T-helper 2 cell treated with Interferon-gamma antibody and Interleukin-4, amounts not matched to agents 100 ng/mL and 5 ng/mL, for 36 hours (primary cell): ENCODE measurements around the gene PLCD3. TPM values are rescaled to one million over a fixed set of nuclear protein-coding genes. Genes with fewer than 3 reads are reported as not detected.

Experiments used
- intact Hi-C: fragments of 100-400 bp; cut with micrococcal nuclease; formaldehyde crosslinking; loops from one replicate; pipeline ENCODE4 v1.15.1; 2023
- total RNA-seq: library from RNA; stranded (reverse); gene quantifications from 2 replicates; pipeline ENCODE4 v1.2.3, GENCODE V29; 2022

PLCD3 gene, protein sequence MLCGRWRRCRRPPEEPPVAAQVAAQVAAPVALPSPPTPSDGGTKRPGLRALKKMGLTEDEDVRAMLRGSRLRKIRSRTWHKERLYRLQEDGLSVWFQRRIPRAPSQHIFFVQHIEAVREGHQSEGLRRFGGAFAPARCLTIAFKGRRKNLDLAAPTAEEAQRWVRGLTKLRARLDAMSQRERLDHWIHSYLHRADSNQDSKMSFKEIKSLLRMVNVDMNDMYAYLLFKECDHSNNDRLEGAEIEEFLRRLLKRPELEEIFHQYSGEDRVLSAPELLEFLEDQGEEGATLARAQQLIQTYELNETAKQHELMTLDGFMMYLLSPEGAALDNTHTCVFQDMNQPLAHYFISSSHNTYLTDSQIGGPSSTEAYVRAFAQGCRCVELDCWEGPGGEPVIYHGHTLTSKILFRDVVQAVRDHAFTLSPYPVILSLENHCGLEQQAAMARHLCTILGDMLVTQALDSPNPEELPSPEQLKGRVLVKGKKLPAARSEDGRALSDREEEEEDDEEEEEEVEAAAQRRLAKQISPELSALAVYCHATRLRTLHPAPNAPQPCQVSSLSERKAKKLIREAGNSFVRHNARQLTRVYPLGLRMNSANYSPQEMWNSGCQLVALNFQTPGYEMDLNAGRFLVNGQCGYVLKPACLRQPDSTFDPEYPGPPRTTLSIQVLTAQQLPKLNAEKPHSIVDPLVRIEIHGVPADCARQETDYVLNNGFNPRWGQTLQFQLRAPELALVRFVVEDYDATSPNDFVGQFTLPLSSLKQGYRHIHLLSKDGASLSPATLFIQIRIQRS
- total RNA-seq = 2.6 and 3.5 TPM in 2 replicates

DNA sequence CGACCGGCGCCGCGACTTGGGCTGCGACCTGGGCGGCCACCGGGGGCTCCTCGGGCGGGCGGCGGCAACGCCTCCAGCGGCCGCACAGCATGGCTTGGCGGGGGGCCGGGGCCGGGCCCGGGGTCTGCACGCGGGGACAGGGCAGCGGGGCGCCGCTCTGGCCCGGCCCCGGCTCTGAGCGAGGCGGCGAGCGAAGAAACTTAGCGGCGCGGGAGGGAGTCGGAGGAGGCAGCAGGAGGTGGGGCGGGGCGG lies at the start of gene PLCD3:
Gene PLCD3 (minus strand): TSS at position 196 of the 252 bp plus-strand sequence. CDS start 105 bp downstream, at position 91.
- intact Hi-C loops = loop anchor here (2.0 to 10.0 kb wide), 4 partner anchors 71 to 357 kb away; partner anchors contain the start of genes C1QL1, KIF18B and NMT1

GRCh38 chr17:45177563-45177962 lies 45.2 kb upstream of the PLCD3 start:
- intact Hi-C loops = no loop called here

GRCh38 chr17:45175759-45176115 lies 43.4 kb upstream of the PLCD3 start:
- intact Hi-C loops = no loop called here

GRCh38 chr17:45172541-45173286 lies 40.4 kb upstream of the PLCD3 start:
- intact Hi-C loops = loop anchor here (2.0 kb wide), 1 partner anchor 24 kb away; the partner anchor contains the start of gene HEXIM1

- intact Hi-C loops = loop anchor here (2.0 kb wide), 1 partner anchor 23 kb away; the partner anchor contains the start of gene HEXIM1
Observed at GRCh38 chr17:45172232-45172540, 39.9 kb upstream of the PLCD3 start.

GRCh38 chr17:45171338-45172231 lies 39.3 kb upstream of the PLCD3 start:
- intact Hi-C loops = loop anchor here (2.0 kb wide), 1 partner anchor 23 kb away; the partner anchor contains the start of gene HEXIM1

DNA sequence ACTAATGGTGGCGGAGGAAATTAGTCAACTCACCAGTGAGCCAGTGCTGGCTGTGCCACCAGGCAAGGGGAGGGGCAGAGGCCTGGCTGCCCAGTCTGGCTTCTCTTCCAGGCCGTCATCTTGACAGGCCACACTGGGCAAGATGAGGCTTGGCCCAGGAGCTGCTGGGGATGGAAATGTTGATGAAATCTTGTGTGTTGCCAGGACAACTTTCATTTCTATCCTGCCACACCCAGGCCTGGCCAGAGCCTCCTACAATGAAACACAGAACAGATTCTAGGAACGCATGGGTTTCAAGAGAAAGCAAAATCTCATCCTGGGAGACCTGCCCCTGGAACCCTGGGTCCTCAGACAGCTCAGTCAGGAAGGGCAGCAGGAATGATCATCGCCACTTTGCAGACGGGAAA lies 38.6 kb upstream of the PLCD3 start:
- intact Hi-C loops = no loop called here

GRCh38 chr17:45170280-45170930 lies 38.1 kb upstream of the PLCD3 start:
- intact Hi-C loops = no loop called here

- intact Hi-C loops = no loop called here
Observed at GRCh38 chr17:45168991-45169752, 36.9 kb upstream of the PLCD3 start.

GRCh38 chr17:45164734-45165269 lies 32.5 kb upstream of the PLCD3 start:
- intact Hi-C loops = no loop called here

DNA sequence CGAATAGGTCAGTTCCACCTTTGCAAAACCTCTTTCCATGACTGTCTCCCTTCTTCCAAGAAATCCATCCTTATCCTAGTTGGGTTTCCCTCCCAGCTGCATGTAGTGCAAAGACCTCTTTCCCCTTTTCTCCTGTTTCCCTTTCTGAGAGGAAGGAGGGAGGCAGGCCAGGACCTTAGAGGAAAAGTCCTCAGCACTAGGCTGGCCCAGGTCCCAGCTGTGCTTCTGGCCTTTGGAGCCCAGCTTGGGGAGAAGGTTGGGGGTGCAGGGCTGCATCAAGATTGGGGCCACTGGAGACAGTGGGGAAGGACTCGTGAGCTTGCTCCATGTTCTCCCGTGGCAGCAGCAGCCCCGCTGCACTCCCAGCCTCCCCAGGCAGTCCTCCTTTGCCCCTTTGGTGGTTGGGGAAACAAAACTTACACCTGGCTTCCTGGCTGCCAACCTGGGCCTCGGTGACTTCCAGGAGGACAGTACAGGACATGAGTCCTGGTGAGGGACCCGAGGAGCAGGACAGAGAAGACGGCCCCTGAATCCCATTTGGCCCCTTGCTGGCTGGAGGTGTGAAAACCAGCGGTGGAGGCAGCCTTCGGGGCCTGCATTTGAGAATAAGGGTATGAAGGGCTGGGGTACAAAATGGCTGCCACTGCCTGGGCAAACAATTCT lies 29.8 kb upstream of the PLCD3 start:
- intact Hi-C loops = no loop called here

GRCh38 chr17:45161288-45162024 lies 29.1 kb upstream of the PLCD3 start, which contains the start of gene HEXIM2:
Gene HEXIM2, plus strand, starts transcription at chr17:45161875. Its CDS starts 919 bp downstream, at chr17:45162794.
- intact Hi-C loops = loop anchor here (1.0 to 2.0 kb wide), 7 partner anchors 13 to 155 kb away; partner anchors contain the start of genes ACBD4, HEXIM1, MAP3K14 and NMT1

DNA sequence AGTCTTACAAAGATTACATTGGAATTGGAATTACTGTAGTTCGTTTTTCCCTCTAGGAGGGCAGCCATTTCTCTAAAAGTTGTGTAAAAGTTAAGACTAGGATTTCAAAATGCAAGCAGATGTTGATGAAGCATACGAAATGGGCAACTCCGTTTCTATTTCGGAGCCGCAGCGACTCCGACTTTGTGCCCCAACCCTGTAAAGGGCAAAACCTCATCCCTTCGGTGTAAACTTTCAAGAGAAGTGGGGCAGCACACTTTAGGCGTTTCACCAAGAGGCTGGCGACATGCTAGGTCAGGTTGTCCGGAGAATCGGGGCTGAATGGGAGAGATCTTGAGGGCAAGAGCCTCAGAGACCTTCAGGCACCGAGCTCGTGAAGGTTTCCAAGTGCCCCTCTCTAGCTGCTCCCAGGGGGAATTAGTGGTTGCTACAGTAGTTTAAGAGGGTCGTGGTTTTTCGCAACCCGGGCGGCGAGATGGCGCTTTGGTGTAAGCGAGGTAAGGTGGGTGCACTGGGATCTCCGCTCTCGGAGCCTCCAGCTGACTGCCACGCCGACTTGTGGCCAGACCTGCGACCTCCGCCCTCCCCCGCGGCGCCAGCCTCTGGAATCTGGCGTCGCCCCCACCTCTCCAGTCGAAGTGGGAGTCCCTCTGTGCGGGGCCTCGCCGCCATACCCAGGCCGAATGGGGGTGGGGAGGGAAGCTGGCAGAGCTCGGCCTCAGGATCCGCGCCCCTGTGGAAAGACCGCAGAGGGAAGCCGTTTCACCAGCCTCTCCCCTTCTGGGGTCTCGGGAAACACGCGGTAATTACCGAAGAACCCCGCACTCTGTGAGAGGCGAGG lies 28.4 kb upstream of the PLCD3 start:
- intact Hi-C loops = loop anchor here (1.0 to 2.0 kb wide), 7 partner anchors 12 to 156 kb away; partner anchors contain the start of genes ACBD4, HEXIM1, MAP3K14 and NMT1

DNA sequence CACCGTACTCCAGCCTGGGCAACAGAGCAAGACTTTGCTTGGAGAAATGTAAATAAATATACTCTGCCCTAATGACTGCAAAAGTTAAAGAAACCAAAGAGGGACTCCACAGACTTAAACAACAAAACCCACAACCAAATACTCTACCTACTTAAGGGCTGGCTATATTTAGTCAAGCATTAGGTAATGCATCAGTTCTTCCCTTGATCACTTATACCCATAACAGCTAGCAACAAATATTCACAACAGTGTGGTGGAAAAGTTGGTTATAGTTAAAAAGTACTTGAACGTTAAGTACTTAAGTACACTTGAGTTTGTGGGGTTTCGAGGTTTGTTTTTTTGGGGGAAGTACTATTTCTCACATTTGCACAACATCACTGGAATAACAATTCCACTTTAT lies 23.9 kb upstream of the PLCD3 start:
- intact Hi-C loops = no loop called here

DNA sequence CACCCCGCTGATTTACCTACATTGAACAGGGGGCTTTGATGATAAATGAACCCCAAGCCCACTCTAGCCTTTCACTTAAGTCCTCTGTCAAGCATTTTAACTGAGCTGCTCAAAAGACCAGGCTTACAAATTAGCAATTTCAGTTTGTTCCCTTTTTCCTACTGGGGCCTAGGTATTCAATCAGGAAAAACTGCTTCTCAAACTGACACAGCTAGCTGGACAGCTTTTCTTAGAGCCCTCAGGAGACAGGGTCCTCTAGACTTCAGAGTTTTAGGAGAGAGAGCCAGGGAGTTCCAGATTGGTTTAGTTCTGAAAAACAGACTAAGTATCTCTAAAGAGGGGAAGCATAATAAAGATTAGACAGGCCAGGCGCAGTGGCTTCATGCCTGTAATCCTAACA lies 23.2 kb upstream of the PLCD3 start:
- intact Hi-C loops = no loop called here

GRCh38 chr17:45155029-45155428 lies 22.7 kb upstream of the PLCD3 start:
- intact Hi-C loops = no loop called here
